Measurements from ENCODE around the gene RSPO4.

Gene RSPO4

DNA sequence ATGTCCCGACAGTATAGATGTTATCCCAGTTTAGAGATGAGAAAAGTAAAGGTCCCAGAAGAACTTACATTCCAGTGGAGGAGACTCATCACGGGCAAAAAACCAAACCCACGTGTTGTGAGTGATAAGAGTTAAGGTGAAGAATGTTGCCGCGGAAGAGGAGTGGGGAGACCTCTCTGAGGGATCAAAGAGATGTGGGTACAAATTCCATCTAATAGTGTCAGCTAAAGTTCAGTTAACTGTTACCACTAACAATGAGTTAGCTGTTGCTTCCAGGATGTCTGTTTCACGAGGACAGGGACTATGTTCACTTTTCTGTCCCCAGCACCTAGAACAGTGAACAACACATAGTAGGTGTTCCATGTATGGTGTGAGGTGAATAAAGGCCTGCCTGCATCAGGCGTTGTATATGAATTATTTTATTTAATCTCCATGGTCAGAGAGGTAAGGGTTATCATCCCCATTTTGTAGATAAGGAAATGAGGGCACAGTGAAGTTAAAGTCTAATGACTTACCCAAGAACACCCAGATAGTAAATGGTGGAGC, 39.8 kb upstream of the RSPO4 start:
- Histone ChIP-seq H3K9ac (ENCODE audit: low read length) (no peak overlapping the region), H3K27me3 (replicated peaks; ENCODE audit: insufficient read depth, low read length) (no peaks in the 10 kb centered on the region), H3K36me3 (replicated peaks; ENCODE audit: insufficient read depth, low read length) (no peaks in the 10 kb centered on the region), H3F3A (ENCODE audit: insufficient read depth, low read length) (no peaks in the 10 kb centered on the region), H3K9me2 (replicated peaks; ENCODE audit: insufficient read depth, low read length) (no peaks in the 10 kb centered on the region), H3K9me3 (replicated peaks; ENCODE audit: insufficient read depth, low read length) (no peaks in the 10 kb centered on the region), H3K4me2 (ENCODE audit: low read depth, low read length) (no peak overlapping the region), H3K79me2 (ENCODE audit: low read length) (no peaks in the 10 kb centered on the region), H3K4me3 (ENCODE audit: low read length) (no peak overlapping the region), H4K20me1 (ENCODE audit: insufficient read depth, low read length) (no peaks in the 10 kb centered on the region), H2AFZ (ENCODE audit: low read length) (no peak overlapping the region), H3K27ac (ENCODE audit: low read length) (no peak overlapping the region), H3K4me1 (ENCODE audit: low read length) (no peaks in the 10 kb centered on the region)
- no peak for DNase-seq
- TF ChIP-seq EZH2phosphoT487 (IDR thresholded peaks at IDR 0.05; ENCODE audit: low read length), result no peak
- TF ChIP-seq EZH2 (optimal IDR thresholded peaks at IDR 0.05; ENCODE audit: low read depth, low read length), result no peak
- TF ChIP-seq, protein P1, sequence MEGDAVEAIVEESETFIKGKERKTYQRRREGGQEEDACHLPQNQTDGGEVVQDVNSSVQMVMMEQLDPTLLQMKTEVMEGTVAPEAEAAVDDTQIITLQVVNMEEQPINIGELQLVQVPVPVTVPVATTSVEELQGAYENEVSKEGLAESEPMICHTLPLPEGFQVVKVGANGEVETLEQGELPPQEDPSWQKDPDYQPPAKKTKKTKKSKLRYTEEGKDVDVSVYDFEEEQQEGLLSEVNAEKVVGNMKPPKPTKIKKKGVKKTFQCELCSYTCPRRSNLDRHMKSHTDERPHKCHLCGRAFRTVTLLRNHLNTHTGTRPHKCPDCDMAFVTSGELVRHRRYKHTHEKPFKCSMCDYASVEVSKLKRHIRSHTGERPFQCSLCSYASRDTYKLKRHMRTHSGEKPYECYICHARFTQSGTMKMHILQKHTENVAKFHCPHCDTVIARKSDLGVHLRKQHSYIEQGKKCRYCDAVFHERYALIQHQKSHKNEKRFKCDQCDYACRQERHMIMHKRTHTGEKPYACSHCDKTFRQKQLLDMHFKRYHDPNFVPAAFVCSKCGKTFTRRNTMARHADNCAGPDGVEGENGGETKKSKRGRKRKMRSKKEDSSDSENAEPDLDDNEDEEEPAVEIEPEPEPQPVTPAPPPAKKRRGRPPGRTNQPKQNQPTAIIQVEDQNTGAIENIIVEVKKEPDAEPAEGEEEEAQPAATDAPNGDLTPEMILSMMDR (IDR thresholded peaks at IDR 0.05; ENCODE audit: low read length), result no peak

DNA sequence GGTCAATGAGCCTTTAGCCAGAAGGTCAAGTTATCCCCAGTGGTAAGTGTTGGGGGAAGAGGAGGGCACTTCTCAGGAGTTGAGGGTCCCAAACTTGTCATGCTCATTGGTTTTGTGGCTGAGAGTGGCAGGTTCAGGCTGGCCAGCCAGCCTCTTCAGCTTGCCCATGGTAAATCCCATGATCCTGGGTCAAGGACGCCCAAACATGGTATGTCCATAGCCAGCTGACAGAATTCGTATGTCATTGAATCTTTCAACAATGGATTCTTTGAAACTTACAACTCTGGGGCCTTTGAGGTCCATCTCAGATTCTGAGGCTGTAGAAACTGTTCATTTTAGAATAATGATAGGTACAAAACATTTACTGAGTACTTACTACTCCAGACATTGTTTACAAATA, 36.1 kb upstream of the RSPO4 start:
- no peaks in the 10 kb centered on the region for H4K20me1 ChIP-seq (ENCODE audit: insufficient read depth, low read length)
- no peak overlapping the region for H3K4me3 ChIP-seq (ENCODE audit: low read length)
- no peak overlapping the region for H3K27ac ChIP-seq (ENCODE audit: low read length)
- H2AFZ ChIP-seq (ENCODE audit: low read length), result no peak overlapping the region
- no peaks in the 10 kb centered on the region for H3K36me3 ChIP-seq (replicated peaks; ENCODE audit: insufficient read depth, low read length)
- no peak overlapping the region for H3K4me2 ChIP-seq (ENCODE audit: low read depth, low read length)
- no peaks in the 10 kb centered on the region for H3K79me2 ChIP-seq (ENCODE audit: low read length)
- H3K9me3 ChIP-seq (replicated peaks; ENCODE audit: insufficient read depth, low read length), result no peaks in the 10 kb centered on the region
- H3F3A ChIP-seq (ENCODE audit: insufficient read depth, low read length), result no peaks in the 10 kb centered on the region
- no peaks in the 10 kb centered on the region for H3K27me3 ChIP-seq (replicated peaks; ENCODE audit: insufficient read depth, low read length)
- H3K9me2 ChIP-seq (replicated peaks; ENCODE audit: insufficient read depth, low read length), result no peaks in the 10 kb centered on the region
- DNase-seq, result no peak
- H3K4me1 ChIP-seq (ENCODE audit: low read length), result no peaks in the 10 kb centered on the region
- TF ChIP-seq EZH2phosphoT487 (IDR thresholded peaks at IDR 0.05; ENCODE audit: low read length) (no peak), EZH2 (optimal IDR thresholded peaks at IDR 0.05; ENCODE audit: low read depth, low read length) (no peak)
- TF ChIP-seq, protein P1 (IDR thresholded peaks at IDR 0.05; ENCODE audit: low read length), result no peak
- H3K9ac ChIP-seq (ENCODE audit: low read length), result no peak overlapping the region

DNA sequence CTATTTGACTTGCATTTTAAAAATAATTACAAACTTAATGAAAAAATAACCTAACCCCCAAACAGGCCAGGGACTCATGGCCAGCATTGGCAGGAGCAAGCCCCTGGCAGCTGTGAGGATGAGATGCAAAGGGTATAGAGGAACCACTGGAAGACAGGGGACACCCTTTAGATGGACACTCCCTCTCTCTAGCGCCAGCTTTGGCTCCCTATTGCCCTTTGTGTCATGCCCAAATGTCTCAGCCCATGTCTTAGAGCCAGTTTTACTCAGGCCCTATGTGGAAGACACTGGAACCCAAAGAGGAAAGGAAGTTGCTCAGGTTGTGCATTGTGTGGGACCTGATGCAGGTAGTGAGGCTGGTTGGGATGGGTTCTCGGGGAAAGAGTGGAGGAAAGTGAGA, 34.9 kb upstream of the RSPO4 start:
- no peaks in the 10 kb centered on the region for H3K27me3 ChIP-seq (replicated peaks; ENCODE audit: insufficient read depth, low read length)
- H3F3A ChIP-seq (ENCODE audit: insufficient read depth, low read length), result no peaks in the 10 kb centered on the region
- no peaks in the 10 kb centered on the region for H3K4me1 ChIP-seq (ENCODE audit: low read length)
- H2AFZ ChIP-seq (ENCODE audit: low read length), result no peak overlapping the region
- TF ChIP-seq EZH2 (optimal IDR thresholded peaks at IDR 0.05; ENCODE audit: low read depth, low read length) (no peak), EZH2phosphoT487 (IDR thresholded peaks at IDR 0.05; ENCODE audit: low read length) (no peak)
- TF ChIP-seq, protein P1 (IDR thresholded peaks at IDR 0.05; ENCODE audit: low read length), result no peak
- DNase-seq, result no peak
- no peaks in the 10 kb centered on the region for H3K9me2 ChIP-seq (replicated peaks; ENCODE audit: insufficient read depth, low read length)
- H4K20me1 ChIP-seq (ENCODE audit: insufficient read depth, low read length), result no peaks in the 10 kb centered on the region
- H3K79me2 ChIP-seq (ENCODE audit: low read length), result no peaks in the 10 kb centered on the region
- H3K9ac ChIP-seq (ENCODE audit: low read length), result no peak overlapping the region
- H3K4me3 ChIP-seq (ENCODE audit: low read length), result no peak overlapping the region
- H3K4me2 ChIP-seq (ENCODE audit: low read depth, low read length), result no peak overlapping the region
- no peak overlapping the region for H3K27ac ChIP-seq (ENCODE audit: low read length)
- no peaks in the 10 kb centered on the region for H3K36me3 ChIP-seq (replicated peaks; ENCODE audit: insufficient read depth, low read length)
- no peaks in the 10 kb centered on the region for H3K9me3 ChIP-seq (replicated peaks; ENCODE audit: insufficient read depth, low read length)

Data from MM.1S (cell line).